ENCODE measurements around the gene ZFTA.

DNA sequence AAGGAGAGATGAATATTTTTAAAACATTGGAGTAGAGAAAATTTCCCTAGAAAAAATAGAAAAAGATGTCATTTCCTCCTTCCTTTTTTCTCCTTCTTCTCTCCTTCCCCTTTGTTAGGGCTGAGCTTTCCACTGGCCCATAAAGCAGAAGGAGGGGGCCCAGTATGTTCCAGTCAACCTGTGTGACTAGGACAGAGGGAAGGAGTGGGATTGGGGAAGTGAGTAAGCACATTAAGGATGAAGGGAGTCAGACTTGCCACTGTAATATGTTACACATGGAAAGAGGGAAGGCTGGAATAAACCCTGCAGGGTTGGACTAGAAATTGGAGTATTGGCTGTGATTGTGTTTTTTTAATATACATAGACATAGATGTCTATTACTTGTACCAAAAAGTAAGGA is 24.6 kb upstream of the ZFTA start:
- TF ChIP-seq EHMT2 (IDR thresholded peaks at IDR 0.05; ENCODE audit: low read depth) (no peak), NR3C1 (IDR thresholded peaks at IDR 0.05) (no peak)
